Naive thymus-derived CD8-positive, alpha-beta T cell (primary cell): ENCODE results near the gene COA1. TPM values are rescaled to one million over a fixed set of nuclear protein-coding genes. Genes with fewer than 3 reads are reported as not detected.
"Not testable (repeated sequence)": the region's sequence is repeated elsewhere in the genome, so short reads cannot be mapped to it uniquely, and the experiment has no call there.

Experiments used
- ATAC-seq, 2 donors: fragments of 150-1000 bp; cut with Tn5 transposase in 1 of 2; sonication (Bioruptor Pico), chemical (Tn5 transposase) in 1 of 2; 1 replicate in 1 of 2; 2 replicates in 1 of 2; pipeline ENCODE4 v1.10.0; 2021; ENCODE audit warnings: mild to moderate bottlenecking in 2 of 2, moderate library complexity in 2 of 2
- POLR2A ChIA-PET: fragments of 350-600 bp; sonication (Branson Sonifier 250); formaldehyde crosslinking; loops from one replicate; lab custom pipeline; 2021; ENCODE audit warnings: antibody characterized with exemption; lab: Charles Lee
- DNase-seq, 10 donors: peaks; one replicate each; pipeline versions ENCODE4 v3.0.0 to v3.0.0-alpha.2; 2020 to 2022
- H3K27ac Mint-ChIP-seq, 10 donors: one replicate each; pipeline ENCODE4 v1.8.0; 2020 to 2022; ENCODE audit warnings: mild to moderate bottlenecking in 10 of 10, mixed read lengths in 10 of 10, moderate library complexity in 4 of 10, inconsistent platforms in 1 of 10
- H3K27me3 Mint-ChIP-seq, 5 donors: one replicate each; pipeline ENCODE4 v1.8.0; 2021 to 2022; ENCODE audit warnings: mixed read lengths in 5 of 5
- H3K36me3 Mint-ChIP-seq, 3 donors: one replicate each; pipeline ENCODE4 v1.8.0; 2020 to 2022; ENCODE audit warnings: mixed read lengths in 3 of 3, mild to moderate bottlenecking in 2 of 3, inconsistent platforms in 1 of 3
- H3K4me1 Mint-ChIP-seq, 4 donors: one replicate each; pipeline ENCODE4 v1.8.0; 2021 to 2022; ENCODE audit warnings: mixed read lengths in 4 of 4
- H3K4me3 Mint-ChIP-seq, 10 donors: one replicate each; pipeline ENCODE4 v1.8.0; 2020 to 2022; ENCODE audit warnings: mild to moderate bottlenecking in 10 of 10, mixed read lengths in 10 of 10, moderate library complexity in 6 of 10, inconsistent platforms in 1 of 10
- H3K9me3 Mint-ChIP-seq, 9 donors: one replicate each; pipeline ENCODE4 v1.8.0; 2020 to 2022; ENCODE audit warnings: mixed read lengths in 9 of 9, mild to moderate bottlenecking in 3 of 9, inconsistent platforms in 1 of 9, moderate library complexity in 1 of 9
- polyA plus RNA-seq, 3 donors: library from polyadenylated mRNA; unstranded; fragments of 300-500 nt; fragmentation: Illumina TruSeq; gene quantifications; one replicate each; pipeline ENCODE4 v1.2.3, GENCODE V29; 2021
- total RNA-seq, 8 experiments: library from RNA in 2 of 8; stranded (reverse) in 2 of 8; gene quantifications; one replicate each; pipeline ENCODE4 v1.2.3 and lab custom pipeline; 2021 to 2026

The COA1 gene
- total and polyA plus RNA-seq, 5 experiments from 2014 or later = 102 to 219 (median 121) TPM

GRCh38 chr7:43631559-43631958 is 97.8 kb downstream of the COA1 start:
- H3K4me1 Mint-ChIP-seq = peaks cover 43 to 95% (median 92%) of the 10 kb centered on the region in 4 donors
- no peaks in the 10 kb centered on the region for H3K27me3 Mint-ChIP-seq
- DNase-seq (peak in 1 of 10 donors; percentile 54), ATAC-seq (peak; percentile 41 to 49)
- peak overlapping the region; percentile 13 to 83 (median 73) for H3K4me3 Mint-ChIP-seq
- no peaks in the 10 kb centered on the region for H3K9me3 Mint-ChIP-seq
- peaks cover 5 to 90% (median 49%) of the 10 kb centered on the region in 3 donors for H3K36me3 Mint-ChIP-seq
- POLR2A ChIA-PET = interaction anchor here (5.1 to 12.7 kb wide), 3 partner anchors 11 to 47 kb away, joined by 44 to 306 read pairs (median 61); partner anchors contain the start of gene STK17A
- peak overlapping the region in 9 of 10 donors; percentile 91 to 99 (median 95) for H3K27ac Mint-ChIP-seq

- no peak for DNase-seq
- Mint-ChIP-seq H3K4me1 (peaks cover 45 to 94% (median 94%) of the 10 kb centered on the region in 4 donors), H3K27ac (peak overlapping the region in 9 of 10 donors; percentile 91 to 99 (median 95)), H3K36me3 (peaks cover 7 to 90% (median 50%) of the 10 kb centered on the region in 3 donors), H3K9me3 (no peaks in the 10 kb centered on the region), H3K27me3 (peaks cover 0 to under 1% (median 0%) of the 10 kb centered on the region in 5 donors), H3K4me3 (peak overlapping the region; percentile 13 to 83 (median 73))
- POLR2A ChIA-PET = interaction anchor here (0.6 to 12.7 kb wide), 6 partner anchors 10 to 59 kb away, joined by 3 to 306 read pairs (median 12); partner anchors contain the start of gene STK17A
- ATAC-seq = no peak
These were observed 98.8 kb downstream of the COA1 start for GRCh38 chr7:43630482-43630881.

- H3K4me3 Mint-ChIP-seq = peak overlapping the region in 9 of 10 donors; percentile 31 to 74 (median 58)
- H3K27ac Mint-ChIP-seq = peak overlapping the region in 8 of 10 donors; percentile 52 to 99 (median 92)
- H3K27me3 Mint-ChIP-seq = peaks cover 0 to 2% (median 0%) of the 10 kb centered on the region in 5 donors
- POLR2A ChIA-PET = interaction anchor here (0.8 to 12.7 kb wide), 5 partner anchors 9 to 60 kb away, joined by 3 to 306 read pairs (median 19); partner anchors contain the start of gene STK17A
- ATAC-seq = no peak
- DNase-seq = no peak
- no peaks in the 10 kb centered on the region for H3K9me3 Mint-ChIP-seq
- H3K4me1 Mint-ChIP-seq = peaks cover 46 to 96% (median 95%) of the 10 kb centered on the region in 4 donors
- peaks cover 10 to 92% (median 52%) of the 10 kb centered on the region in 3 donors for H3K36me3 Mint-ChIP-seq
These were observed 99.5 kb downstream of the COA1 start for GRCh38 chr7:43629857-43630256.

DNA sequence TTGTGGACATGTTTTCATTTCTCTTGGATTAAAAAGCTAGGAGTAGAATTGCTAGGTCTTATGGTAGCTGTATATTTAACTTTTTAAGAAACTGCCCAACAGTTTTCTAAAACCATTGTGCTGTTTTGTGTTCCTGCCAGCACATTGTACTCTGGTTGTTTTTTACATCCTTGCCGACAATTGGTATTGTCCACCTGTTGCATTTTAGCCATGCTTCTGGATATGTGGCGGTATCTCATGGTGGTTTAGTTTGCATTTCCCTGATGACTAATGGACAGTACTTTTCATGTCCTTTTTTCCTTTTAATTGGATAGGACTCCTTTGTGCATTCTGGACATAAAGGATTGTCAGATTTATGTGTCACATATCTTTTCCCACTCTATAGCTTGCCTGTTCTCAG is 100.9 kb downstream of the COA1 start:
- peak overlapping the region in 9 of 10 donors; percentile 31 to 74 (median 62) for H3K4me3 Mint-ChIP-seq
- no peak for DNase-seq
- ATAC-seq = no peak
- peaks cover 0 to 2% (median 0%) of the 10 kb centered on the region in 5 donors for H3K27me3 Mint-ChIP-seq
- H3K27ac Mint-ChIP-seq = peak overlapping the region in 8 of 10 donors; percentile 52 to 99 (median 92)
- H3K4me1 Mint-ChIP-seq = peaks cover 44 to 96% (median 93%) of the 10 kb centered on the region in 4 donors
- H3K9me3 Mint-ChIP-seq = no peaks in the 10 kb centered on the region
- POLR2A ChIA-PET = interaction anchor here (1.5 to 12.7 kb wide), 5 partner anchors 8 to 46 kb away, joined by 3 to 306 read pairs (median 19); partner anchors contain the start of gene STK17A
- peaks cover 10 to 92% (median 52%) of the 10 kb centered on the region in 3 donors for H3K36me3 Mint-ChIP-seq

- Mint-ChIP-seq H3K4me1 (peaks cover 42 to 94% (median 91%) of the 10 kb centered on the region in 4 donors), H3K36me3 (peaks cover 10 to 92% (median 49%) of the 10 kb centered on the region in 3 donors), H3K4me3 (peak overlapping the region in 8 of 10 donors; percentile 4 to 74 (median 44)), H3K27ac (peak overlapping the region in 8 of 10 donors; percentile 52 to 99 (median 92))
- H3K9me3 Mint-ChIP-seq, DNase-seq, ATAC-seq, H3K27me3 Mint-ChIP-seq: not testable (repeated sequence)
- POLR2A ChIA-PET = interaction anchor here (1.5 to 12.7 kb wide), 5 partner anchors 7 to 45 kb away, joined by 3 to 306 read pairs (median 14); partner anchors contain the start of gene STK17A
These were observed 101.5 kb downstream of the COA1 start for GRCh38 chr7:43627798-43628197.

DNA sequence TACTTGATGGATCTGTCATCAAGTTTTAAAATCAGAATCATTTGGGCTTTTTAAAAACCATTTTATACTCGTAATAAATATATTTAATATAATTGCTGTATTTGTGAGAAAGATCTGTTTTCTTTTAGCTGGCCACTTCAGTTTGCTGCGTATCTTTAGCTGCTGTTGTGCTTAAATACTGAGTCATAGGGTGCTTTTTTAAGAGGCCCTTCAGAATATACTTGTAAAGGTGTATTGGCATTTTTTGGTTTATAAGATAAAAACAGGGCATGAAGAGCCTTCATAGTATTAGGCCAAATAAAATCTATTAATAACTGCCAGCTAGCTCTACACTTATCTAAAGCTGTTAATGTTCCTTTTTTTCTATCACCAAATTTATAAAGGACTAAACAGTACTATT is 102.6 kb downstream of the COA1 start:
- peaks cover 0 to 2% (median 0%) of the 10 kb centered on the region in 5 donors for H3K27me3 Mint-ChIP-seq
- peak overlapping the region in 6 of 10 donors; percentile 19 to 74 (median 56) for H3K4me3 Mint-ChIP-seq
- POLR2A ChIA-PET = interaction anchor here (1.0 to 12.7 kb wide), 6 partner anchors 9 to 44 kb away, joined by 3 to 306 read pairs (median 6); partner anchors contain the start of gene STK17A
- no peaks in the 10 kb centered on the region for H3K9me3 Mint-ChIP-seq
- H3K27ac Mint-ChIP-seq = peak overlapping the region in 8 of 10 donors; percentile 52 to 99 (median 93)
- peaks cover 44 to 94% (median 91%) of the 10 kb centered on the region in 4 donors for H3K4me1 Mint-ChIP-seq
- ATAC-seq (no peak), DNase-seq (no peak)
- H3K36me3 Mint-ChIP-seq = peaks cover 9 to 93% (median 45%) of the 10 kb centered on the region in 3 donors

GRCh38 chr7:43625980-43626379 is 103.3 kb downstream of the COA1 start:
- POLR2A ChIA-PET = interaction anchor here (0.8 to 12.7 kb wide), 11 partner anchors 9 to 75 kb away, joined by 3 to 306 read pairs (median 4); partner anchors contain the start of gene STK17A
- Mint-ChIP-seq H3K9me3 (no peaks in the 10 kb centered on the region), H3K27me3 (peaks cover 0 to 2% (median 0%) of the 10 kb centered on the region in 5 donors), H3K4me3 (peak overlapping the region; percentile 51 to 85 (median 74)), H3K36me3 (peaks cover 5 to 90% (median 41%) of the 10 kb centered on the region in 3 donors), H3K4me1 (peaks cover 43 to 94% (median 90%) of the 10 kb centered on the region in 4 donors), H3K27ac (peak overlapping the region in 8 of 10 donors; percentile 52 to 95 (median 92))
- no peak for ATAC-seq
- no peak for DNase-seq

DNA sequence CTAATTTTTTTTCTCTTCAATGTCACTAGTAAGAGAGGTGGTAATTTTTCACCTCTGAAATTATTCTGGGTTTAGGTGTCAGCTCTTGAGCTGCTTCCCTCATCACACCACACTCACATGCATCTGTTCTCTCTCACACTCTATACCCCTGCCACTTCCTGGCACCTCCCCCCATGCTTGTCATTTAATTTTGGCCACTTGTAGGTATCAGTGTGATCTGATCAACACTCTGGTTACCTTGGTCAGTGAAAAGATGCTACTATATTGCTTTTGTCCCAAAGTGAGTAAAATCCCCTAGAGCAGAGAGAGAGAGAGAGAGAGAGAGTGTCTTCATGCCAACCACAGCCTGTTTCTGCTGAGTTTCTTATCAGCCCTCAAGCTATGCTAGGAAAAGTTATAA is 103.9 kb downstream of the COA1 start:
- ATAC-seq (peak; percentile 48 to 83), DNase-seq (peak in 9 of 10 donors; percentile 35 to 78 (median 72))
- Mint-ChIP-seq H3K9me3 (no peaks in the 10 kb centered on the region), H3K36me3 (peaks cover 5 to 89% (median 40%) of the 10 kb centered on the region in 3 donors), H3K4me3 (peak overlapping the region; percentile 63 to 85 (median 72)), H3K27ac (peak overlapping the region in 8 of 10 donors; percentile 52 to 98 (median 94)), H3K4me1 (peaks cover 43 to 94% (median 86%) of the 10 kb centered on the region in 4 donors), H3K27me3 (peaks cover 0 to 2% (median 0%) of the 10 kb centered on the region in 5 donors)
- POLR2A ChIA-PET = interaction anchor here (0.7 to 12.7 kb wide), 11 partner anchors 8 to 694 kb away, joined by 3 to 306 read pairs (median 4); partner anchors contain the start of gene STK17A

DNA sequence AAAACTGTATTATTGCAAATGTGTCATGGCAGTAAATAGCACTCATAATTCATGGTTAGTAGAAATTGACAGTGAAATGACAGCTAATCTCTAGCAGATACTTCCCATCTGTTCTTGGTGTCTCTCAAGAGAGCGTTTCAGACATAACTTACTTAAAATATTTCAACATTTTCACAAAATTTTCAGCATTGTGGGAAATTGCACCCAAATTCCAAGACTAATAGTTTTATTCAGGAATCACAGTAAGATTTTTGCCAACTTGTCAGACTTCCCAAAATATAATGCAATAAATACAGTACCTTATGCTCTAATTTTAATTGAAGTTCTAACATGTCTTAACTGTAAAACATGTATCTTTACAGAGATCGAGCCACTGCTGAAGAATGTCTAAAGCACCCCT is 105.2 kb downstream of the COA1 start:
- Mint-ChIP-seq H3K4me3 (peak overlapping the region in 7 of 10 donors; percentile 60 to 85 (median 74)), H3K36me3 (peaks cover 5 to 80% (median 40%) of the 10 kb centered on the region in 3 donors), H3K9me3 (no peaks in the 10 kb centered on the region), H3K4me1 (peaks cover 40 to 83% (median 77%) of the 10 kb centered on the region in 4 donors), H3K27ac (peak overlapping the region in 8 of 10 donors; percentile 52 to 98 (median 91)), H3K27me3 (peaks cover 0 to 2% (median 0%) of the 10 kb centered on the region in 5 donors)
- POLR2A ChIA-PET = no interaction called here
- DNase-seq (no peak), ATAC-seq (no peak)

- Mint-ChIP-seq H3K27ac (peak overlapping the region in 6 of 10 donors; percentile 91 to 96 (median 92)), H3K4me1 (peaks cover 29 to 60% (median 55%) of the 10 kb centered on the region in 4 donors)
- DNase-seq = peak in 1 of 10 donors; percentile 44
These were observed 107.4 kb downstream of the COA1 start for GRCh38 chr7:43621729-43622448.

GRCh38 chr7:43619213-43620012 is 109.9 kb downstream of the COA1 start:
- DNase-seq (no peak), ATAC-seq (no peak)
- Mint-ChIP-seq H3K9me3 (no peaks in the 10 kb centered on the region), H3K36me3 (peaks cover 0 to 37% (median 36%) of the 10 kb centered on the region in 3 donors), H3K27me3 (no peaks in the 10 kb centered on the region), H3K4me1 (peaks cover 26 to 56% (median 32%) of the 10 kb centered on the region in 4 donors), H3K4me3 (no peak overlapping the region), H3K27ac (no peak overlapping the region)
- POLR2A ChIA-PET = interaction anchor here (0.6 to 5.8 kb wide), 15 partner anchors 10 to 85 kb away, joined by 3 to 59 read pairs (median 6); partner anchors contain the start of gene STK17A

More at GRCh38 chr7:43621729-43622448, 107.4 kb downstream of the COA1 start:
- Mint-ChIP-seq H3K36me3 (peaks cover 5 to 57% (median 29%) of the 10 kb centered on the region in 3 donors), H3K27me3 (peaks cover 0 to 2% (median 0%) of the 10 kb centered on the region in 5 donors), H3K4me3 (peak overlapping the region; percentile 26 to 79 (median 72)), H3K9me3 (no peaks in the 10 kb centered on the region)
- POLR2A ChIA-PET = interaction anchor here (0.6 to 5.8 kb wide), 10 partner anchors 7 to 76 kb away, joined by 3 to 59 read pairs (median 16); partner anchors contain the start of gene STK17A
- ATAC-seq = peak; percentile 31 to 40
